ENCODE measurements around the gene ADAT1. TPM values are rescaled to one million over a fixed set of nuclear protein-coding genes. Genes with fewer than 3 reads are reported as not detected.

ADAT1 gene
- total and polyA plus RNA-seq, 2 of the 8 experiments (the other 6 are each of a cell fraction or from before 2014, with no cell fraction given) = 30.7 to 44.7 TPM

GRCh38 chr16:75624921-75625334, 1.8 kb upstream of the ADAT1 start:
- H2BK120ac ChIP-seq (replicated peaks; ENCODE audit: low read depth, low read length) = no peak overlapping the region
- TF ChIP-seq CEBPB (IDR thresholded peaks at IDR 0.05; ENCODE audit: low read depth, low read length) = no peak
- peak in 1 of 2 experiments; percentile 7; a peak in 1 of 3 replicates for TF ChIP-seq POLR2A (IDR thresholded peaks at IDR 0.05; ENCODE audit: control extremely low read depth in 1 of 2, low read depth in 2 of 2, low read length in 2 of 2)
- H2AFZ ChIP-seq (ENCODE audit: low read length) = no peak overlapping the region
- H3K23me2 ChIP-seq (ENCODE audit: low read depth, low read length) = peaks cover 6% of the 10 kb centered on the region
- WGBS, 2 experiments (ENCODE audit: extremely low coverage in 1 of 2, insufficient coverage in 1 of 2, insufficient read length in 1 of 2, insufficient replicate concordance in 2 of 2, low coverage in 1 of 2, low lambda C conversion rate in 2 of 2, missing lambda C conversion rate in 1 of 2) = 93% methylated on average over 4 of the region's 4 CpGs; no CpG with 5 or more reads in 1 of the 2 experiments
- no peak for DNase-seq (ENCODE audit: low read depth in 1 of 2, low spot score in 2 of 2)
- no peak overlapping the region for H3K9ac ChIP-seq (replicated peaks in 1 of 4; ENCODE audit: extremely low read depth in 1 of 4, low read depth in 3 of 4, low read length in 3 of 4)
- no peak overlapping the region for H3K27ac ChIP-seq (ENCODE audit: low read depth, low read length)
- H3K14ac ChIP-seq (ENCODE audit: insufficient read length) = no peak overlapping the region
- ChIA-PET CTCF (ENCODE audit: partially characterized antibody) (interaction anchor here (1.6 kb wide), 1 partner anchor 12 kb away, joined by 3 read pairs; no protein-coding TSS in a partner anchor), POLR2A (ENCODE audit: partially characterized antibody) (interaction anchor here (0.6 to 1.5 kb wide), 2 partner anchors 22 to 109 kb away, joined by 3 to 5 read pairs; partner anchors contain the start of genes KARS1 and TERF2IP)
- peaks cover 29 to 50% (median 41%) of the 10 kb centered on the region in 4 experiments for H3K36me3 ChIP-seq (ENCODE audit: control insufficient read depth in 2 of 4, insufficient read depth in 4 of 4, low read length in 3 of 4)
- H4K5ac ChIP-seq (ENCODE audit: insufficient read length, low read depth, low read length) = no peak overlapping the region
- H3K4me1 ChIP-seq (replicated peaks in 1 of 4; ENCODE audit: control insufficient read depth in 3 of 4, insufficient read depth in 4 of 4, low read length in 3 of 4) = peaks cover 0 to 9% (median 4%) of the 10 kb centered on the region in 4 experiments; a peak in 5 of 7 replicates
- H3K4me3 ChIP-seq (ENCODE audit: extremely low read depth in 1 of 4, insufficient read depth in 2 of 4, low read depth in 3 of 4, low read length in 4 of 4) = no peak overlapping the region
- no peak overlapping the region for H2AK5ac ChIP-seq (ENCODE audit: low read depth, low read length)
- no peak overlapping the region for H2BK12ac ChIP-seq (ENCODE audit: low read depth, low read length)
- peaks cover 0 to 6% of the 10 kb centered on the region in 2 experiments; a peak in 1 of 4 replicates for H3K79me2 ChIP-seq (ENCODE audit: control insufficient read depth in 1 of 2, insufficient read depth in 2 of 2, low read length in 2 of 2)
- no peak overlapping the region for H3K18ac ChIP-seq (ENCODE audit: extremely low read depth, low read length)
- H4K91ac ChIP-seq (replicated peaks; ENCODE audit: insufficient read length, low read length) = no peak overlapping the region
- no peak overlapping the region for H4K8ac ChIP-seq (ENCODE audit: extremely low read depth, insufficient read depth, low read length)
- H3K27me3 ChIP-seq (replicated peaks in 1 of 4; ENCODE audit: control insufficient read depth in 3 of 4, extremely low read depth in 1 of 4, insufficient read depth in 3 of 4, low read length in 3 of 4) = no peaks in the 10 kb centered on the region
- no peaks in the 10 kb centered on the region; the same call in 1 of the 2 replicates for H3K79me1 ChIP-seq (ENCODE audit: low read depth, low read length)
- no peak overlapping the region for H3K4me2 ChIP-seq (ENCODE audit: insufficient read depth in 1 of 2, low read depth in 2 of 2, low read length in 2 of 2)
- H3K23ac ChIP-seq (ENCODE audit: insufficient read length) = no peak overlapping the region
- peaks cover 0 to 4% of the 10 kb centered on the region in 2 experiments for H4K20me1 ChIP-seq (replicated peaks in 1 of 2; ENCODE audit: control insufficient read depth in 1 of 2, insufficient read depth in 2 of 2, low read length in 2 of 2)
- H2BK20ac ChIP-seq (ENCODE audit: low read length) = no peak overlapping the region
- no peak for FAIRE-seq
- no peak overlapping the region for H2BK15ac ChIP-seq (ENCODE audit: low read length)
- no peak overlapping the region for H3K4ac ChIP-seq (replicated peaks; ENCODE audit: insufficient read length, low read depth, low read length)
- no peak overlapping the region for H2BK5ac ChIP-seq (ENCODE audit: low read depth, low read length)
- no peaks in the 10 kb centered on the region for H3K9me3 ChIP-seq (ENCODE audit: insufficient read depth in 2 of 2, low read depth in 1 of 2, low read length in 1 of 2)
- H3K56ac ChIP-seq (replicated peaks; ENCODE audit: insufficient read length, low read depth, low read length) = no peak overlapping the region

All from H1 (cell line).